GM18508 (cell line): Measurements from ENCODE around the gene METTL14.
A peak's percentile ranks its signal among the peaks of the same experiment; 100 is the strongest.
"Not testable (repeated sequence)": the region's sequence is repeated elsewhere in the genome, so short reads cannot be mapped to it uniquely, and the experiment has no call there.

Source experiments
- ATAC-seq: cut with Tn5 transposase; IDR thresholded peaks from one replicate; pipeline ENCODE4 v1.9.1; 2021; ENCODE audit warnings: moderate number of reproducible peaks; ENCODE audit not compliant: insufficient read depth, unreplicated experiment

METTL14 gene

DNA sequence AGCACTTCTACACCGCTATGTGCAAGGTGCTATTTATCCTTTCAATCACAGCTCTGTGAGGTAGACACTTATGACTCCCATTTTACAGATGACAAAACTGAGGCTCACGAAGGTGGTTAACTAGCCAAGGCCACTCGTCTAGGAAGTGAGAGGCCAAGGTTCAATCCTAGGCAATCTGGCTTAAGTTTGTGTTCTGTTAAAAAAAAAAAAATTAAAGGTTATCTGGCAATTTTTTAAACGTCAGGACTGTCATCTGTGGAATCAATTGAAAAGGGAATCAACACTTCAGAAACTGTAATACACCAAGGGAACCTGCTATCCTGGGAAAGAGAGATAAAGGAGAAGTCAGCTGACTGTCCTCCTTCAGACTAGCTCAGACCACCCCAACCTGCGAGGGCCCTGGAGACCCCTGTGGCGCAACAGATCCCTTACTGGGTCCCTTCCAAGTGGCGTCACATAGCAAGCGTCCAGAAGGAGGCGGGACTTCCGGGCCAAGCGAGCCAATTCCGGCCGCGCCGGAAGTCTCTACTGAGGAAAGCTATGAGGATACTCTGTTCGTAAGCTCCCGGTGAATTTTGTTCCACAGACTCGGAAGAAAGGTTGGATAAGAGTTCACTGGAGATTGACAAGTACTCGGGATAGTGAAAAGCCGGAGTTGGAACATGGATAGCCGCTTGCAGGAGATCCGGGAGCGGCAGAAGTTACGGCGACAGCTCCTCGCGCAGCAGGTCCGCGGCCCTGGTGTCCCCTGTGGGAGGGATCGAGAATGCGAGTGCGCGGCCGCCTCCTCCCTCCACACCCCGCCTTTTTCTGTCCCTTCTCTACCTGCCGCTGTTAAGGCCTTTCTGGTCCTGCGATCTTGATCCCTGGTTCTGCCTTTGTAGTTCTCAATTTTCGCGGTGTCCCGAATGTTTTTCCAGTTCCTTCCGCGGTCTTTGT is at the start of gene METTL14:
Gene METTL14 (plus strand): TSS at position 520 of the 939 bp plus-strand sequence. CDS start 143 bp downstream, at position 663.
- ATAC-seq = peak; percentile 98

DNA sequence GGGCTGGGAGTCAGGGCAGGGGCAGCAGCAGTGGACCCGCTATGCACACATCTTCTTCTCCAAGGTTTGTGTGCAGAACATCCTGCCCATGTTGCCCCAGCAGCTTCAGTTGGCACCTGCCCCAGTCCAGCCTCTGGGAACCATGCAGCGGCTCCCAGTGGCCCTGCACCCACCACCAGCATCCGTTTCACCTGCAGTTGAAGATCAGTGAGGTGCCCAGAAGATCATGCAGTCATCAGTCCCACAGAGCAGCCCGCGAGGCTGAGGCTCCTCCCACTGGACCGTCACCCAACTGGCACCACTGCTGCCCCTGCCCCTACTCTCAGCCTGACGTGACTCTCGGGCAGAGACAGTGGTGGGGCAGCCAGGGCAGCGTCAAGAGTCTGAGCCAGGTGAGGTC is 49.1 kb upstream of the METTL14 start:
- ATAC-seq = not testable (repeated sequence)

DNA sequence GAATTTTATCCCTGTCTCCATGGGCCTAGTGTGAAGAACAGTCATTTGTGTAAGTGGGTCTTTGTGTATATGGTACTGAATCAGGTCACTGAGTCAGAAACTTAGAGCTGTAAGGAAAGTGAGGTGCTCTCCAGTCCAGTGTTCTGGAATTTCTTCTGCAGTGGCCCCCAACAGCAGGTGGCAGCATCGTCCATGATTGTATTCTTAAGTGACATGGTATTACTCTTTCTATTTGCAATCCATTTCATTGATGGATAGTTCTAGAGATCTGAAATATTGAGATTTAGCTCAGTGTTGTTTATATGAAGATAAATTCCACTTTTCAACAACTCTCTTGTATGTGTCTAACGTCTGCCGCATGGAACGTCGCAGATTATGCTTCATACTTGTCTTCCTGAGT is 20.5 kb upstream of the METTL14 start:
- ATAC-seq = not testable (repeated sequence)

DNA sequence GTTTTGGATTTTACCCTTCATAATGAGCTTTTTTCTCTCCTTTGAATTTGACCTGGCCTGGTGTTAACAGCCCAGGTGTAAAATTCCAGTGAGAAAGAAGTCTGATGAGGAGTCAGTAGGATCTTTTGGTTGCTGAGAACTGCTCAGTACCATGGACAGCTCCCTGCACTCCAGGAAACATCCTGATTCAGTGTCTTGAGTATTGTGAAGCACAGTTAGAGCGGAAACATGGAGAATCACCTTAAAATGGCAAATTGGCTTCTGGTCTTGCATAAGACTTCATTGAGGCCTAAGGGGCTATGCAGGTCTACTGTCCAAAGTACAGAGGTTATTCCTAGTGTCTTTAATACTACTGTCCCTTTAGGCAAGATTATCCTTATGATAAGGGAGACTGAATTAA is 16.0 kb upstream of the METTL14 start:
- ATAC-seq = not testable (repeated sequence)

DNA sequence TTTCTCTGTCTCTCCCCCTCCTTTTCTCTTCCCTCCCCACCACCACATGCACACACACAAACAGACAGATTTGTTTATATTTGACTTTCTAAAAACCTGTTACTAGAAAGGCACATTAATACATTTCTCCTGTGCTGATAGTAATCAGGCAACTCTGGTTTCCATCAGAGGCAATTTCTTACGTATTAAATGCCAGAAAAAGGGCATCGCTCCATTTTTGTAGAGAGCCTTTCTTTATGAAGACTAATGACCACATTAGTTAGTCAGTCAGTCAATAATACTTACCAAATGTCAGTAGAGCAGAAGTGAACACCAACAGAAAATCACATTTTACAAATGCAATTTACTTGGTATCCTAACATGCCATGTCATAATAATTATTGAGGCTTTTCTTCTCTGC is 14.2 kb upstream of the METTL14 start:
- not testable (repeated sequence) for ATAC-seq

DNA sequence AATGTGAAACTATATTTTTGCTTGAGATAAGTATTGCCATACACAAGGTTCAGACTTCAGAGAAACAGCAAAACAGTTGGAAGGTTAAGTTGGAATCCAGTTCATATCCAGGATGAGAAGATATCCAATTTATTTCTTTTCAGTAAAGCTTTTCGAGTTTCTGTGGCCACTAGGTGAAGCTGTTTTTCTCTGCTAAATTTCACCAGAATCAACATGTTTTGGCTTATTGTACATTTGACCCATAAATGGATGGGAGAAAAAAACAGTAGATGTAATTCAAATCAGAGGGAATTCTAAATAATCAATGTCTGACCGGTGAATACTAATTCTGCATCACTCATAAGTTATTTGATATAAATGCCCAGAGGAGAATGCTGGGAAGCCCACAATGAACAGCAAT is 9.1 kb upstream of the METTL14 start:
- ATAC-seq = no peak

DNA sequence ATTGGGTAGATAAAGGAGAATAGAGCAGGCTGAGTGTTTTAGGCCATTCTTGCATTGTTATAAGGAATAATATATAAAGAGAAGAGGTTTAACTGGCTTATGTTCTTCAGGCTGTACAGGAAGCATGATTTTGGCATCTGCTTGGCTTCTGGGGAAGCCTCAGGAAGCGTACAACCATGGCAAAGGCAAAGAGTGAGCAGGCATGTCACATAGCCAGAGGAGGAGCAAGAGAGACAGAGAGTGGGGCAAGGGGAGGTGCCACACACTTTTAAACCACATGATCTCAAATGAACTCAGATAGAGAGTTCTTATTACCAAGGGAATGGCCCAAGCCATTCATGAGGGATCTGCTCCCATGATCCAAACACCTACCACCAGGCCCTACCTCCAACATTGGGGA is 4.4 kb upstream of the METTL14 start:
- no peak for ATAC-seq

DNA sequence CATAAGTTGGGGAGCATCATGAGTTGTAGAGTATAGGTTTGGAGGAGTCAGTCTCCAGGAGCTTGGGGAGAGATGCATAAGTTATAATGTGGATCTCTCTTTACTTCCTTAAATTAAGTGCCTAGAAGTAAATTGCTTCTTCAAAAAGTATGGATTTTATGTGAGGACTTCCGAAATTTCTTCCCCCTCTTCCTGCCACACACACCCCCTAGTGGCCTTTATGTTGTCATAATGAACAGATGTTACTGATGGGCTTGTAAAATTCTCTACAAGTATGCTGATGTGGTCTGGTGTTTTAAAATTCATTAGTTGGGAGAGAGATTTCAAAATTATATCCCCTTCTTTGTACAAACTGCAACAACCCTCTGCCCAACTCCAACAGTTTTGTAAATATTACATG is 2.3 kb upstream of the METTL14 start:
- no peak for ATAC-seq

DNA sequence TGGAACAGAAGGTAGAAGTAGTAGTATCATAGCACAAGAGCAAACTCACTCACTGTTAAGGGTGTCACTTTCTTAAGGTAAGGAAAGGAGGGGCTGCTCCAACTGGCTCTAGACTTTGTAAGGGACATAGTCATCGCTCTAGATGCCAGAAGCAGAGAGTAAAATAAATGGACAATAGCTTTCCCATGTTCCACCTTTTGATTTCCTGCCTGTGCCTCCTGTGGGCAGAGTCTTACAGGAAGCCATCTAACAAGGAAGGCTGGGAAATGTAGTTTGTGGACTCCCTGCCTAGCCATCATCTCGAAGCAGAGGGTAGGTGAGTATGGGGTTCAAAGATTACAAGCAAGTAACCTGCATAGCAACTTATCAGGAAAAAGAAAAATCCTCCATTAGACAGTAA is 1.7 kb upstream of the METTL14 start:
- ATAC-seq = no peak

DNA sequence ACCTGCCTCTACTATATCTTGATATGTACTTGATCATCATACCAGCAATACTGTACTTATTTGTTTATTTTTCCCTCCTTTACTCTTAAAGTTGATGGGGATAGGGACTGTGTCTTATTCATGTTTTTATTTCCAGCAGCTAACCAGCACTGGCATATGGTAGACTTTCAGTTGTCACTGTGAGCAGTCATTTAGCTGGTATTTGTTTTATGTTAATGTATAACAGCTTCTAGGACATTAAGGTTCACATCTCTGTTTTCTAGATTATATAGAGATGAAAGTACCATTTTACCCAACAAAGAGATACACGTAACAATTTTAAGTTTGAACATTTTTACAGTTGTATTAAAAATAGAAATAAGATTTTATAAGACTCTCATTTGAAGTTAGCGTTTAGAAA is 17.9 kb downstream of the METTL14 start:
- ATAC-seq = no peak

DNA sequence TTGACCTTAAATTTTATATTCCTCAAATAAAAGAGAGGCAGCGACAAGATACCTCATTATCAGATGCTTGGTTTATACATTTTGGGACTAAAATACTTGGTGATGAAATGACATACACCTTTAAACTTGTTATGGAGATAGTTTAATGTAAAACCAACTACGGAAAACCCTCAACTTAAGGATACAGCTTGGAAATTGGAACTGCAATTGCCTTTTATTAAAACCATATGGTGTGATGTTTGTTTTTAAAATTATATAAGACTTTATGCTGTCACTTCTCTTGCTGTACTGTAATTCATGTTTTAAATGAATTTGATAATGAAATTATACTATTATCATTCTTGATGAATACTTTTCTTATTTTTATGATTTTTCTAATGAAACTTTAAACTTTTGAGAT is 25.9 kb downstream of the METTL14 start:
- ATAC-seq = no peak

DNA sequence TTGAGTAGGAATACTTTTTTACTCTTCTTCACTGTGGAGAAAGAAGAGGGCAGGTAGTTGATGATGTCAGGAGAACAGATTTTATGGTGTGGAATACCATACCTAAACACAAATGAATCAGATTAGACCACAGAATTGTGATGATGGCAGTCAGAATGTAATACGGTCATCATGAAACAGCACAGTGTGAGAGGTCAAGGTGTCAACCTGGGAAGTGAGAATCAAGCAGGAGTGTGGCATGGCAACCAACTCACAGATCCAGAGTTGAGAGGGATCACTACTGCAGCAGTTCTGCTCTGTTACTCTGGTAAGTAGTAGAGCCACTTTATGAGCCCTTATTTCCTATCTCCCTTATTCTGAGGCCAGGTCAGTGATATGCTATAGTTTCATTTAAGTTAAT is 27.7 kb downstream of the METTL14 start:
- peak; percentile 64 for ATAC-seq

DNA sequence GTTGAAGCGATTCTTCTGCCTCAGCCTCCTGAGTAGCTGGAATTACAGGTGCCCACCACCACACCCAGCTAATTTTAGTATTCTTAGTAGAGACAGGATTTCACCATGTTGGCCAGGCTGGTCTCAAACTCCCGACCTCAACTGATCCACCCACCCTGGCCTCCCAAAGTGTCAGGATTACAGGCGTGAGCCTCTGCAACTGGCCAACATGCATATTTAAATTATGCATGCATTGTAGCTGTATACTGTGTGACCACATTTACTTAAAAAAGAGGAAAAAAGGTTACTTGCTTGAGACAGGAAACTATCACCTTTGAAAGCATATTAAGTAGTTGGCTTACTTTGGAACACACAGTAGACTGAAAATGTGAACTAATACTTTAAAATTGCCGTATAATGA is 29.5 kb downstream of the METTL14 start:
- ATAC-seq = no peak

DNA sequence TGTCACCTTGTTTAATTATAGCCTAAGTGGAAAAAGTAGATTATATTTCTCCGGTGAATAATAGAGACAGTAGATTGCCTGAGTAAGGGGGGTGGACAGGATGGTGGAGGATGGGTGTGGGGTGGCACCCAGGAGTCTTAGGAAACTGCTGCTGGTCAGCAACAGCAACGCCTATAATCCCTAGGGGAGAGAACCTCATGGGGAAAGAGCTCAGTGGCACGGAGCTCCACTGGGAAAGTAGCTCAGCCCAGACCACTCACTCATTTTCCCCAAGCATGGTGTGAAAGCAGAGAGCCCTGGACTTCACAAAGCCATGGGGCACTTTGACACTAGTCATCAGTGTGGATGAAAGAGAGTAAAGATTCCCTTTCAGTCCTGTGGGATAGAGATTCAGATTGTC is 31.1 kb downstream of the METTL14 start:
- ATAC-seq = no peak

DNA sequence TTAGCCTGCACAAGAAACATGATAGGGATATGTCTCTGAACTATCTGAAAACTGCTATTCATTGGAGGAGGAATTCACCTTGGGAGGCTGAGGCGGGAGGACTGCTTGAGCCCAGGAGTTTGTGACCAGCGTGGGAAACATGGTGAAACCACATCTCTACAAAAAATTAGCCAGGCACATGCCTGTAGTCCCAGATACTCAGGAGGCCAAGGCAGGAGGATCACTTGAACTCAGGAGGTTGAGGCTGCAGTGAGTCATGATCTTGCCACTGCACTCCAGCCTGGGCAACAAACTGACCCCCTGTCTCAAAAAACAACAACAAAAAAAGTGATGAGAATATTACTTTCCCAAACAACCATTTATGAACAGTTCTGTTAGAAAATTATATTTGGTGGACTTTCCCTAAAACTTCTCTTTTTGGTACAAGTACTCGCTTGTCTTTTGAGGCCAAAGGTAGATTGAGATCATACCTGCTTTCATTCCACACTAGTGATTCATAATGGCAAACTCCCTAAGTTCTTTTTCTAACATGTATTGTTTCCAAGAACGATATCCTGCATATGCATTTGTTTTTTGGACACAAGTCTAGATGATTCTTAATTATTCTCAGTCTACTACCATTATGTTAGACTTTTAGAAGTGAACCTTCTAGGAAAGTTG is 33.4 kb downstream of the METTL14 start:
- no peak for ATAC-seq

DNA sequence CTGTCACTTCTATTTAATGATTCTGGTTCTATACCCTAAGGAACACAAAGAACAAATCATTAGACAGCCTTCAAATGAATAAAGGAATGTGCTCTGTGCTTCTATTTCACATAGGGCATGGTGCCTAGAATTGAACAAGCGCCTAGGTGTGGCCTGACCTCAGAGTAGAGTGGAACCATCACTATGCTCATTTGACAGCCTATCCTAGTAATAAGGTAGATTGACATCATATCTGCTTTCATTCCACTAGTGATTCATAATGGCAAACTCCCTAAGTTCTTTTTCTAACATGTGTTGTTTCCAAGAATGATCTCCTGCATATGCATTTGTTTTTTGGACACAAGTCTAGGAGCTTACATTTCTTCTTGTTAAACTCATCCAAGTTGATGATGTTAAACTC is 36.6 kb downstream of the METTL14 start:
- ATAC-seq = no peak

DNA sequence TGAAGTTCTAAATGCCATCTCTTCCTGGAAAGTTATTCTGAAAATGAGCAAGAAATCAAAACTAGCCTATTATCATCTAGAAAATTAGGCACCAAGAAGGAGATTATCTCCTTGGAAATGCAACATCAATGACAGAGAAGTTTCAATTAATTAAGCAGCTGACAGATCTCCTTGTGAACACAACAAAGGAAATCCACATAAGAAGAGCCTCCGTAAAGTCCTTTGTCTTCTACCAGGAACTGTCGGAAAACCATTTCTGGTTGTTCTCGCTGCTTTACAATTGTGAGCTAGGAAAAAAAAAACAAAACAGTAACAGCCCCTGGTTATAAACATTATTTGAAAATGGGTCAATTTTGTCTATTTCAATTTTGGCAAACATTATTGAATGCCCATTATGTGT is 38.2 kb downstream of the METTL14 start:
- no peak for ATAC-seq

DNA sequence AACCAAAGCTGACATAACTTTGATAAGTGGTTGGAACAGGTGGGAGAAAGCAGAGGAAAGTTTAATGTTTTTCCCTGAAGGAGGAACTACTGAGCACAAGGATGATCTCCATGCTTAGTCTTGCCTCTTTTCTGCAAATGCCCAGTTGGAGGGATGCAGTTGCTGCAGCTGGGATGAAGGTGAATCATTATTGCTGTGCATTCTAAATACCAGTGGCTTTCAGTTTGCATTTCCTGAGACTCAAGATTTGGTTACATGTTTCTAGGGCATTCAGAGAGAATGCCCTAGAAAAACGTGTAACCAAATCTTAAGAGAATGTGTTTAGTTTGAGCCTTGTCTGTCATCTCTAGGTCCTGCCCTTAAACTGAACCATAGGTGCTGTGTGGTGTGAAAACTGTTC is 42.2 kb downstream of the METTL14 start:
- no peak for ATAC-seq

DNA sequence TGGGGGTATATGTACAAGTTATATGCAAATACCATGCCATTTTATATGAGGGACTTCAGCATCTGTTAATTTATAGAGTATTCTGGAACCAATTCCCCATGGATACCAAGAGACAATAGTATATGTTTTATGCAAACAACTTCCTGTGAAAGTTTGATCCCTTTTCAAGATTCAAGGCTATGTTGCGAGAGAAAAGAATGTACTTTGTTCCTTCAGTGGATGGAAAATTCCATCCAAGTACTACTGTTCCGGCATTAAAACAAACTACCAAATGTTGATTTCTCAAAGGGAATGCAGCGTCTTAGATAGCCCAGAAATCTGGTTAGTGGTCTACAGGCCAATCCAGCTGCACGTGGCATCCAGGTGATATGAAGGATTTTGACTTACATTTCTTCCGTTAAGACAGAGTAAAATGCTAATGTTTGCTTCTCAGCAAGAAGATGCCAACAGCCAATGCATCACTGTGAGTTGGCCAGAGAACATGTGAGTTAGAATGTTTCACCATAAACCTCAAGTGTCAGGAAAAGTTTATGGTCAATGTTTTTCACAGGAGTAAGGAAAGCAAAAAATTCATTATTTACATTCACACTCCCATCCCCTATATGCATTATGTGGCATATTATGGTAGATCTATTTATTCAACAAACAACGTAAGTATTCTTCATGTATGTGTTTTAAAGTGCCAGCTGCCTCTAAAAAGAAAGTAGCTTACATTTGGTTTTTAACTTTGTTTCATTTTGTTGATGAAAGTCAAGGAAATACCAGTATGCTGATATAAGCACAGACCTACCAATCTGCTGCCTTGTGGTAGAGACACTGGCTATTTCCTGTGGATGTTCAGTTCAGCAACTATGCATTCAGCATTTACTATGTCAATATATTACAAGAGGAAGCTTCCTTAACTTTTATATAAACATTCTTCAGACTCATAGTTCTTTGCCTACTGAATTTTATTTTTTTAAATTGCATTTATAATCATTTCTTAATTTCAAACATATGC is 44.4 kb downstream of the METTL14 start:
- ATAC-seq = no peak

DNA sequence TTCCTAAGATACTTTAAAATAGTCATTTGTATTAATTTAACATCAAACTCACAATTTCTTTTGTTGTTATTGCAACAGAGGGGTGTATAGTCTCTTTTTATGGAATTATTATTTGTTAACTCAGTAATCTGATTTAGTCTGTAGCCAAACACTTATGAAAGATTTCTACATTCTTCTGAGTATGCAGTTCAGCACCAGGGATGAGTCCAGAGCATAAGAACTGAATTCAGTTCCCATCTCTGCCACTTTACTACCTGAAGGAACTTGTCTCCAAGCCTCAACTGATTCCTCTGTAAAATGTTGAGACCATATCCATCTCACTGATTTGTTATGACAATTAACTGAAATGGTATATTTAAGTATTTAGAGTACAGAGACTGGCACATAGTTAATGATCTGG is 45.5 kb downstream of the METTL14 start:
- ATAC-seq = no peak
